GM19438 (cell line): ENCODE data around the gene C2CD4D.

ENCODE experiments used
- ATAC-seq: cut with Tn5 transposase; IDR thresholded peaks from one replicate; pipeline ENCODE4 v1.9.1; 2021; ENCODE audit warnings: low read depth; ENCODE audit not compliant: unreplicated experiment

The C2CD4D gene

GRCh38 chr1:151837197-151837596 lies 2.4 kb downstream of the C2CD4D start:
- no peak for ATAC-seq

- ATAC-seq = no peak
Measured at GRCh38 chr1:151835596-151835995, 4.0 kb downstream of the C2CD4D start.

- no peak for ATAC-seq
Measured at GRCh38 chr1:151834239-151834638, 5.4 kb downstream of the C2CD4D start.

- ATAC-seq = no peak
Measured at GRCh38 chr1:151833172-151833900, 6.3 kb downstream of the C2CD4D start.

GRCh38 chr1:151832318-151832980 lies 7.2 kb downstream of the C2CD4D start:
- ATAC-seq = no peak

GRCh38 chr1:151831605-151832004 lies 8.0 kb downstream of the C2CD4D start, which contains the start of gene RORC:
Gene RORC (minus strand): TSS chr1:151831802. CDS start chr1:151831764, 38 bp downstream.
- no peak for ATAC-seq

DNA sequence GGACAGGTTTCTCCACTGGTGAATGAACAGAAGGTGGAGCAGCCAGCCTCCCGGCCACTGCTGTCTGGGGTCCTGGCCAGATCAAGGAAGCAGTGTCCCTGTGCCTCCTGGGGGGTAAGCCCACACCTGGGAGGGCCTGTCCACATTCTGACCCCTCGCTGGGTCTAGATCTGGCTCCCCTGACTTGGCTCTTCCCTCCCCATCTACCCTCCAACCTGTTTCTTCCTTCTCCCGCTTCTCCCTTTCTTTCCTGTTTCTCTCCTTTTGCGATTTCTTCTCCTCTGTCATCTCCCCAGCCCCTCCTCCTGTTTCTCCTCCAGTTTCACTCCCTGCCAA lies 8.4 kb downstream of the C2CD4D start:
- no peak for ATAC-seq

- no peak for ATAC-seq
Measured at GRCh38 chr1:151830055-151830454, 9.6 kb downstream of the C2CD4D start.

DNA sequence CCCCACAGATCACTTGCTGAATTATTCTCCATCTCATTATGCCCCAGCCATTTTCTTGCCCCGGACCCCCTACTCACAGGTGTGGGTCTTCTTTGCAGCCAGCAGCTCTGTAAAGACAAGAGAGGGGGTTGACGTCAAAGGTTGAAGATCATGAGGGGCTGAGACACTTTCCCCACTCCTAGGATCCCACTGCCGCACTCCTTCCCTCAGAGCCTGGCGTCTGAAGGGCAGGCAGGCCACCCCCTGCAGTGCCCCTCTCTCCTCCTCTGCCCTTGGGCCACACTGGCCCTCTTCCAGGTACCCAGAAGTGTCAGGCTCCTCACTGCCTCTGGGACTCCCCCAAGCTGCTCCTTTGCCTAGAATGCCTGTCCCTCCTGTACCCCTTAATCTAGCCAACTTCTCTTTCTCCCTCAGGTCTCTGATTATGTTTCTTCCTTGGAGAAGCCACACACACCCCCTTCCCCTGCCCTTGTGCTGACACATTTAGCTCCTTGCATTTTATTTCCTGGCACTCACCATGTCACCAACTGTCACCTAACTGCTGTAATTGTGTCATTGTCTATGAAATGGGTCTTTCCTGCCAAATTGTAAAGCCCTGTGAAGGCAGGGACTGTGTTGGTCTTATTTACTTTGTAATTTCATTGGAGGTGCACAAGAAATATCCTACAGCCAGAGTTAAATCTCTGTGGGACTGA lies 10.1 kb downstream of the C2CD4D start:
- ATAC-seq = no peak

GRCh38 chr1:151828921-151829320 lies 10.7 kb downstream of the C2CD4D start:
- ATAC-seq = no peak

DNA sequence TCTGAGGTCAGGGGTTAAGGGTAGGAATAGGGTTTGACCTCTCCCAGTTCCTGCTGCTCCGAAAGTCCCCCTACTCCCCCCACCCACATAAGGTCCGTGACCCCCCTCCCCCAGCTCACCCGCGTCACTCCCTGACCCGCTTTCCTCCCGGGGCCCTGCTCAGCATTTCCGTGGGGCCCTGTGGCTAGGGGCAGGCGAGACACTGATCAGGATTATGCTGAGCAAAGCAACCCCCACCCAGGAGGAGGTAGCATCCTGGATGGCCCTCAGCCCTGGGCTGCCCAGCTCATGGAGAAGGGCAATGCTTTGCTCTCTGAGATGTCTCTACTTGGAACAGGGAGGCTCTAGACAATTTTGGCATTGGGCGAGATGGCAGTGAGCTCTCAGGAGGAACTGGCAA lies 11.8 kb downstream of the C2CD4D start:
- no peak for ATAC-seq

DNA sequence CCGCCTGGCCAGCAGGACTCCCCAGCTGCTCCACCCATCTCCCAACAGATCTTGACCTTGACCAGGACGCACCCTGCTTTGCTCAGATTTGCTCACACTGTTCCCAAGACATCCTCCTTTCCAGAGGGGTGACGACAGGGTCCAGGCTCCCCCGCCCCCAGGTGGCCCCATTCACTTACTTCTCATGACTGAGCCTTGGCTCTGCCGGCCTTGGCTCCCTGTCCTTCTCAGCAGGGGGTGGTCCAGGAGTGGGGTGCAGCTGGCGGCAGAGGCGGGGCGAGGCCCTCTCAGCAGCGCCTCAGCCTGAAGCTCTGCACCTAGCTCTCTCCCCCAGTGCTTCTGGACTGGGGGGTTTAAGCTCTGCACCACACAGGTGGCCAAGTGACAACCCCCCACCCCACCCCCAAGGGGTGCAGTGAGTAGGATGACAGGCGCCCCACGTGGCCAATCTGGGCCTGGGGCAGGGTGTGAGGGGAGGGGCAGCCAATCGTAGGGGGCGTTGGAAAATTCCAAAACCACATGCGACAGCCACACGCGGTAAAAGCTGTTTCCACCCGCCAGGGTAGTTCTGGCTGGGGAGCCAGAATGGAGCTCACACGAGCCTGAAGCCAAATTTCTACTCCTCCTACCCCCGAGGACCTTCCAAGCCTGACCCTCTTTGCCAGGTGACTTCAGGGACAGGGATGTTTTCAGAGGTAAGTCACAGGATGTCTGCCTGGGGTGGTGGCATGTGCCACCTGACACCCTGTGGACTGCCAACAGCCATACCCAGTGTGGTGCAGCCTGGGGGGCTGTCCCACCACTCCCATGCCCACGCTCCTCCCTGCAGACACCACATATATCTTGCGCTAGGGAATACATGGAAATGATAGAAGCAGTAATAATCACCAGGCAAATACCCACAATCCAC lies 13.6 kb downstream of the C2CD4D start:
- no peak for ATAC-seq

GRCh38 chr1:151825204-151825603 lies 14.4 kb downstream of the C2CD4D start:
- ATAC-seq = no peak

- ATAC-seq = no peak
Measured at GRCh38 chr1:151823175-151823574, 16.4 kb downstream of the C2CD4D start.

GRCh38 chr1:151822404-151822803 lies 17.2 kb downstream of the C2CD4D start:
- ATAC-seq = no peak

- no peak for ATAC-seq
Measured at GRCh38 chr1:151820940-151821339, 18.7 kb downstream of the C2CD4D start.

DNA sequence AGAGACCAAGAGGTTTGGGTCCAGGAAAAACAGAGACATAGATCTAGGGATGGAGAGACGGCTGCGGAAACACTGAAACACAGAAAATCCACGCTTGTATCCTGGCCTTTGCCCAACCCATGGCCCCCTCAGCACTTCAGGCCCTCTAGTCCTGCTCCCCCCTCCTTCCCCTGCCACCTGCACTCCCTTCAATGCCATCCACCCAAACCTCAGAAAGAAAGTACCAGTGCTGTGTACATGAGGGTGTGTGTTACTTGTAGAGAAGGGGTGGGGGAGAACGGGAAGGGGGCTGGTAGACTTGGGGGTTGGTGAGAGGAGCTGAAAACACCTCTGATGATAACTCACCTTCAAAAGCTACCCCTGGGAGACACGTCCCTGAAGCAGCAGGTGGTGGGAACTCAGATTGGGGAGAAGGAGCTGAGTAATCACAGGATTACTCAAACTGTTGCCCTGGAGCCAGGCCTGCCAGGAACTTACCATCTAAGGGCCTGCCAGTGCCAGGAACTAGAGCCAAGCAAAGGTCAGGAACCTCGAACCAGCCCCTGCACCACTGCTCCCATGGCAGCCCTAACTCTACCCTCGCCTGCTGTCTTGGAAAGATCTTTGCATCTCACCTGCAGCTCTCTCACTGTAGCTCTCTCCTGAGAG lies 19.5 kb downstream of the C2CD4D start:
- no peak for ATAC-seq

DNA sequence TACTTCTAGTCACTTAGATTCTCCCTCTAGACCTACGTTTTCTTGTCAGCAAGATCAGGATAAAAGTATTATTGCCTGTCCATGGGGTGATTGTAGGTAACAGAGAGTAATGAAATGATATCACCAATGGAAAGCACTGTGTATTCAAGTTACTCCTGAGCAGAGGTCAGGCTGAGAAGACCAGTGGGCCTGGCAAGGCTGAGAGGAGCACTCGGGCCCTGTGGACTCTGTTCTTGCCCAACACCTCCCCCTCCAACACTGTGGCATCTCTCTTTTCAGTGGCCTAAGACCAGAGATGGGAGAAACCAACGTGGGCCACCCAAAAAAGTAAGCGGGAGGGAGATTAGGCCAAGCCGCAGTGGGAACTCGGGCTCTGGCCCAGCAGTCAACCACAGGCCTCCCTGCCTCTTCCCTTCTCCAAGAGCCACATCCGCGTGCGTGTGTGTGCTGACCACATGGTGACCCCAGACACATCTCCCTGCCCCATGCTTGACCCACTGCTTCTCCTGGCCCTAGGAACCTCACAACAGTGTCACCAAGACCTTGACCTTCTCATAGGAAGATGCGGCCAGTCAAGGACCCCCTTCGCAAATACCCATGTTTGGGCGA lies 20.3 kb downstream of the C2CD4D start:
- no peak for ATAC-seq

GRCh38 chr1:151817353-151817730 lies 22.3 kb downstream of the C2CD4D start:
- no peak for ATAC-seq
